Measurements from ENCODE around the gene ASXL1. TPM values are rescaled to one million over a fixed set of nuclear protein-coding genes. Genes with fewer than 3 reads are reported as not detected.
"Not testable (repeated sequence)": the region's sequence is repeated elsewhere in the genome, so short reads cannot be mapped to it uniquely, and the experiment has no call there.

ASXL1 gene
- total and polyA plus RNA-seq, 4 donors, result 24.2 to 96.4 (median 44.4) TPM

- no peaks in the 10 kb centered on the region for H3K27me3 ChIP-seq (ENCODE audit: control insufficient read depth in 3 of 3, insufficient read depth in 3 of 3, low read length in 2 of 3)
- H3K9ac ChIP-seq (ENCODE audit: insufficient read depth in 1 of 2, low read length in 2 of 2), result no peak overlapping the region
- H3K36me3 ChIP-seq (ENCODE audit: control insufficient read depth in 4 of 4, insufficient read depth in 4 of 4, low read length in 4 of 4), result peaks cover 0 to 5% (median 0%) of the 10 kb centered on the region in 4 donors
- H3K4me3 ChIP-seq, result no peak overlapping the region
- peaks cover 0 to 4% (median 0%) of the 10 kb centered on the region in 4 donors for H3K9me3 ChIP-seq (ENCODE audit: control insufficient read depth in 4 of 4, insufficient read depth in 3 of 4, low read length in 3 of 4)
- peaks cover 0 to 12% (median 1%) of the 10 kb centered on the region in 5 donors for H3K4me1 ChIP-seq (ENCODE audit: control insufficient read depth in 5 of 5, insufficient read depth in 5 of 5, low read length in 5 of 5)
- 80 to 85% methylated on average over 11 of the region's 11 CpGs for WGBS, 2 donors
- H3K27ac ChIP-seq (ENCODE audit: low read depth in 1 of 2, low read length in 1 of 2), result peak overlapping the region in 1 of 2 donors; percentile 29
- no peak for TF ChIP-seq CTCF (IDR thresholded peaks at IDR 0.05; ENCODE audit: control extremely low read depth, extremely low read depth)
- ATAC-seq (ENCODE audit: insufficient read depth, low FRiP score) (no peak), DNase-seq (no peak)
Observed at GRCh38 chr20:32337937-32338661, 20.0 kb upstream of the ASXL1 start.

GRCh38 chr20:32338665-32339064, 19.5 kb upstream of the ASXL1 start:
- Histone ChIP-seq H3K36me3 (ENCODE audit: control insufficient read depth in 4 of 4, insufficient read depth in 4 of 4, low read length in 4 of 4) (peaks cover 0 to 5% (median 0%) of the 10 kb centered on the region in 4 donors), H3K27me3 (ENCODE audit: control insufficient read depth in 3 of 3, insufficient read depth in 3 of 3, low read length in 2 of 3) (no peaks in the 10 kb centered on the region), H3K4me3 (no peak overlapping the region), H3K9me3 (ENCODE audit: control insufficient read depth in 4 of 4, insufficient read depth in 3 of 4, low read length in 3 of 4) (peaks cover 0 to 4% (median 0%) of the 10 kb centered on the region in 4 donors), H3K4me1 (ENCODE audit: control insufficient read depth in 5 of 5, insufficient read depth in 5 of 5, low read length in 5 of 5) (peaks cover 0 to 12% (median 1%) of the 10 kb centered on the region in 5 donors), H3K9ac (ENCODE audit: insufficient read depth in 1 of 2, low read length in 2 of 2) (no peak overlapping the region), H3K27ac (ENCODE audit: low read depth in 1 of 2, low read length in 1 of 2) (peak overlapping the region in 1 of 2 donors; percentile 42)
- 75 to 80% methylated on average over 7 of the region's 7 CpGs for WGBS, 2 donors
- no peak for TF ChIP-seq CTCF (IDR thresholded peaks at IDR 0.05; ENCODE audit: control extremely low read depth, extremely low read depth)
- DNase-seq (no peak), ATAC-seq (ENCODE audit: insufficient read depth, low FRiP score) (no peak)

DNA sequence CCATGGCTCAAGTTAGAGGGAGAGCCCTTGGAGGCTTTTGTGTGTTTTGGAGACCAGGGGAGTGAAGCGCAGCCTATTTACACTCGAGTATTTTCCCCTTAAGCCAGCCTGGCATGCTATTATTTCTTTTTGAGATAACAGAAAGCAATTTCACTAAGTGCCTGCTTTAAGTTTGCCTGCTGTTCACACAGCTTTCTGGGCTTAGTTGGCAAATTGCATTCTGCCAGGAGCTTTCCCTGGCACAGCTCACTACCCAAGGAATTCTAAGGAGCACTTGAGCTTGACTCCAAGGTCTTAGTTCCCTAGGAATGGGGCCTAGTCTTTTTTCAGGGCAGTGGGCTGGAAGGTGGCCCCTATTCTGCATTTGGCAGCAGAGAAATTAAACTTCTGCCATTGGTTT, 19.0 kb upstream of the ASXL1 start:
- H3K4me3 ChIP-seq, result no peak overlapping the region
- peak overlapping the region in 1 of 2 donors; percentile 42 for H3K27ac ChIP-seq (ENCODE audit: low read depth in 1 of 2, low read length in 1 of 2)
- peaks cover 0 to 4% (median 0%) of the 10 kb centered on the region in 4 donors for H3K9me3 ChIP-seq (ENCODE audit: control insufficient read depth in 4 of 4, insufficient read depth in 3 of 4, low read length in 3 of 4)
- H3K9ac ChIP-seq (ENCODE audit: insufficient read depth in 1 of 2, low read length in 2 of 2), result no peak overlapping the region
- no peaks in the 10 kb centered on the region for H3K27me3 ChIP-seq (ENCODE audit: control insufficient read depth in 3 of 3, insufficient read depth in 3 of 3, low read length in 2 of 3)
- ATAC-seq (ENCODE audit: insufficient read depth, low FRiP score) (peak; percentile 16), DNase-seq (peak in 1 of 3 donors; percentile 55)
- no peak for TF ChIP-seq CTCF (IDR thresholded peaks at IDR 0.05; ENCODE audit: control extremely low read depth, extremely low read depth)
- peaks cover 0 to 5% (median 0%) of the 10 kb centered on the region in 4 donors for H3K36me3 ChIP-seq (ENCODE audit: control insufficient read depth in 4 of 4, insufficient read depth in 4 of 4, low read length in 4 of 4)
- 71 to 94% methylated on average over 2 of the region's 2 CpGs for WGBS, 2 donors
- H3K4me1 ChIP-seq (ENCODE audit: control insufficient read depth in 5 of 5, insufficient read depth in 5 of 5, low read length in 5 of 5), result peaks cover 0 to 12% (median 0%) of the 10 kb centered on the region in 5 donors

DNA sequence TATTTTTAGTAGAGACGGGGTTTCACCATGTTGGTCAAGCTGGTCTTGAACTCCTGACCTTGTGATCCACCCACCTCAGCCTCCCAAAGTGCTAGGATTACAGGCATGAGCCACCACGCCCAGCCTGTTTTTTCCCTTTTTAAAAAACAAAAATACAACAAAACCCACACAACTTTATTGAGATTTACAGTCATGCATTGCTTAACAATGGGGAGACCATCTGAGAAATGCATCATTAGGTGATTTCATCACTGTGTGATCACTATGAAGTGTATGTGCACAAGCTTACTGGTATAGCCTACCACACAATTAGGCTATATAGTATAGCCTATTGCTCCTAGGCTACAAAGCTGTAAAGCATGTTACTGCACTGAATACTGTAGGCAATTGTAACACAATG, 17.1 kb upstream of the ASXL1 start:
- ATAC-seq (ENCODE audit: insufficient read depth, low FRiP score); H3K4me3 ChIP-seq; H3K27me3 ChIP-seq (ENCODE audit: control insufficient read depth in 3 of 3, insufficient read depth in 3 of 3, low read length in 2 of 3); H3K27ac ChIP-seq (ENCODE audit: low read depth in 1 of 2, low read length in 1 of 2); H3K9ac ChIP-seq (ENCODE audit: insufficient read depth in 1 of 2, low read length in 2 of 2); H3K36me3 ChIP-seq (ENCODE audit: control insufficient read depth in 4 of 4, insufficient read depth in 4 of 4, low read length in 4 of 4); DNase-seq; H3K9me3 ChIP-seq (ENCODE audit: control insufficient read depth in 4 of 4, insufficient read depth in 3 of 4, low read length in 3 of 4): not testable (repeated sequence)
- WGBS, 2 donors, result 76 to 90% methylated on average over 2 of the region's 2 CpGs
- H3K4me1 ChIP-seq (ENCODE audit: control insufficient read depth in 5 of 5, insufficient read depth in 5 of 5, low read length in 5 of 5), result peaks cover 0 to 12% (median 1%) of the 10 kb centered on the region in 5 donors

All from lung (tissue), 12 donors.